Measurements from ENCODE around the gene ARAP1. TPM values are rescaled to one million over a fixed set of nuclear protein-coding genes. Genes with fewer than 3 reads are reported as not detected.

The ARAP1 gene
- total and polyA plus RNA-seq, 2 of the 8 experiments (the other 6 are each of a cell fraction or from before 2014, with no cell fraction given), result 25.7 to 61.6 TPM

- H3K27me3 ChIP-seq (replicated peaks in 1 of 4; ENCODE audit: control insufficient read depth in 3 of 4, extremely low read depth in 1 of 4, insufficient read depth in 3 of 4, low read length in 3 of 4), result no peaks in the 10 kb centered on the region
- H4K8ac ChIP-seq (ENCODE audit: extremely low read depth, insufficient read depth, low read length), result no peak overlapping the region
- ChIA-PET CTCF (ENCODE audit: partially characterized antibody) (interaction anchor here (0.7 to 3.2 kb wide), 10 partner anchors 10 to 560 kb away, joined by 3 to 16 read pairs (median 4); partner anchors contain the start of gene STARD10), POLR2A (ENCODE audit: partially characterized antibody) (no interaction called here)
- no peak overlapping the region for H3K4me2 ChIP-seq (ENCODE audit: insufficient read depth in 1 of 2, low read depth in 2 of 2, low read length in 2 of 2)
- peaks cover 27% of the 10 kb centered on the region for H3K79me1 ChIP-seq (ENCODE audit: low read depth, low read length)
- H2BK15ac ChIP-seq (ENCODE audit: low read length), result no peak overlapping the region
- no peak overlapping the region for H3K23ac ChIP-seq (ENCODE audit: insufficient read length)
- H3K56ac ChIP-seq (replicated peaks; ENCODE audit: insufficient read length, low read depth, low read length), result no peak overlapping the region
- FAIRE-seq (no peak), DNase-seq (ENCODE audit: low read depth in 1 of 2, low spot score in 2 of 2) (no peak)
- H3K18ac ChIP-seq (ENCODE audit: extremely low read depth, low read length), result no peak overlapping the region
- no peak overlapping the region for H2AK5ac ChIP-seq (ENCODE audit: low read depth, low read length)
- no peak overlapping the region for H2BK20ac ChIP-seq (ENCODE audit: low read length)
- H3K36me3 ChIP-seq (ENCODE audit: control insufficient read depth in 2 of 4, insufficient read depth in 4 of 4, low read length in 3 of 4), result no peaks in the 10 kb centered on the region
- H3K27ac ChIP-seq (ENCODE audit: low read depth, low read length), result no peak overlapping the region
- peaks cover 12% of the 10 kb centered on the region; the same call in 1 of the 2 replicates for H3K23me2 ChIP-seq (ENCODE audit: low read depth, low read length)
- no peak overlapping the region for H3K4me3 ChIP-seq (ENCODE audit: extremely low read depth in 1 of 4, insufficient read depth in 2 of 4, low read depth in 3 of 4, low read length in 4 of 4)
- WGBS, 2 experiments (ENCODE audit: extremely low coverage in 1 of 2, insufficient coverage in 1 of 2, insufficient read length in 1 of 2, insufficient replicate concordance in 2 of 2, low coverage in 1 of 2, low lambda C conversion rate in 2 of 2, missing lambda C conversion rate in 1 of 2), result 93% methylated on average over 6 of the region's 6 CpGs; no CpG with 5 or more reads in 1 of the 2 experiments
- H3K9ac ChIP-seq (replicated peaks in 1 of 4; ENCODE audit: extremely low read depth in 1 of 4, low read depth in 3 of 4, low read length in 3 of 4), result no peak overlapping the region; a peak in 1 of 7 replicates
- H3K4ac ChIP-seq (replicated peaks; ENCODE audit: insufficient read length, low read depth, low read length), result no peak overlapping the region
- no peak overlapping the region for H4K5ac ChIP-seq (ENCODE audit: insufficient read length, low read depth, low read length)
- no peak overlapping the region for H3K14ac ChIP-seq (ENCODE audit: insufficient read length)
- H2BK5ac ChIP-seq (ENCODE audit: low read depth, low read length), result peak overlapping the region; percentile 56
- H3K79me2 ChIP-seq (ENCODE audit: control insufficient read depth in 1 of 2, insufficient read depth in 2 of 2, low read length in 2 of 2), result peaks cover 4 to 67% of the 10 kb centered on the region in 2 experiments; a peak in 3 of 4 replicates
- H3K9me3 ChIP-seq (ENCODE audit: insufficient read depth in 2 of 2, low read depth in 1 of 2, low read length in 1 of 2), result no peaks in the 10 kb centered on the region
- H2AFZ ChIP-seq (ENCODE audit: low read length), result no peak overlapping the region
- no peak overlapping the region for H4K91ac ChIP-seq (replicated peaks; ENCODE audit: insufficient read length, low read length)
- H2BK12ac ChIP-seq (ENCODE audit: low read depth, low read length), result no peak overlapping the region
- H3K4me1 ChIP-seq (replicated peaks in 1 of 4; ENCODE audit: control insufficient read depth in 3 of 4, insufficient read depth in 4 of 4, low read length in 3 of 4), result peaks cover 5 to 15% (median 8%) of the 10 kb centered on the region in 4 experiments
- no peak overlapping the region for H2BK120ac ChIP-seq (replicated peaks; ENCODE audit: low read depth, low read length)
- peaks cover 16 to 38% of the 10 kb centered on the region in 2 experiments for H4K20me1 ChIP-seq (replicated peaks in 1 of 2; ENCODE audit: control insufficient read depth in 1 of 2, insufficient read depth in 2 of 2, low read length in 2 of 2)
- TF ChIP-seq TBP (IDR thresholded peaks at IDR 0.05; ENCODE audit: low read depth, low read length) (no peak), CBX5 (IDR thresholded peaks at IDR 0.05; ENCODE audit: low read depth, low read length) (no peak), EGR1 (IDR thresholded peaks at IDR 0.05; ENCODE audit: borderline replicate concordance, low read depth, low read length) (no peak), CTCF (IDR thresholded peaks at IDR 0.05; ENCODE audit: control extremely low read depth in 1 of 3, insufficient read depth in 1 of 3, low read depth in 1 of 3, low read length in 3 of 3) (no peak), GTF2F1 (IDR thresholded peaks at IDR 0.05; ENCODE audit: borderline replicate concordance, low read depth, low read length) (no peak), BCL11A (IDR thresholded peaks at IDR 0.05; ENCODE audit: low read depth in 2 of 2, low read length in 2 of 2) (no peak), ATF3 (IDR thresholded peaks at IDR 0.05; ENCODE audit: insufficient read depth, low read depth, low read length) (no peak), NRF1 (IDR thresholded peaks at IDR 0.05; ENCODE audit: low read depth, low read length) (no peak), CREB1 (IDR thresholded peaks at IDR 0.05) (no peak), POLR2AphosphoS5 (IDR thresholded peaks at IDR 0.05; ENCODE audit: low read depth, low read length) (no peak), SRF (IDR thresholded peaks at IDR 0.05; ENCODE audit: low read depth, low read length) (no peak)
Observed at GRCh38 chr11:72747289-72747855, 4.8 kb downstream of the ARAP1 start.

All from H1 (cell line).